ENCODE results near the gene KCNJ13. TPM values are rescaled to one million over a fixed set of nuclear protein-coding genes. Genes with fewer than 3 reads are reported as not detected.
A peak's percentile ranks its signal among the peaks of the same experiment; 100 is the strongest.

KCNJ13 gene
- total and polyA plus RNA-seq, 4 donors, result 1.8 TPM; not detected in 3

- no peak for TF ChIP-seq CTCF (IDR thresholded peaks at IDR 0.05; ENCODE audit: control extremely low read depth, extremely low read depth)
- ATAC-seq (ENCODE audit: insufficient read depth, low FRiP score), result no peak
These were observed 31.4 kb downstream of the KCNJ13 start for GRCh38 chr2:232744963-232745362.

GRCh38 chr2:232741972-232742371, 34.4 kb downstream of the KCNJ13 start:
- Histone ChIP-seq H3K36me3 (ENCODE audit: control insufficient read depth in 4 of 4, insufficient read depth in 4 of 4, low read length in 4 of 4) (peaks cover 0 to 8% (median 4%) of the 10 kb centered on the region in 4 donors), H3K9ac (ENCODE audit: insufficient read depth in 1 of 2, low read length in 2 of 2) (no peak overlapping the region), H3K4me1 (ENCODE audit: control insufficient read depth in 5 of 5, insufficient read depth in 5 of 5, low read length in 5 of 5) (no peaks in the 10 kb centered on the region), H3K27ac (ENCODE audit: low read depth in 1 of 2, low read length in 1 of 2) (no peak overlapping the region), H3K9me3 (ENCODE audit: control insufficient read depth in 4 of 4, insufficient read depth in 3 of 4, low read length in 3 of 4) (no peaks in the 10 kb centered on the region), H3K4me3 (no peak overlapping the region), H3K27me3 (ENCODE audit: control insufficient read depth in 3 of 3, insufficient read depth in 3 of 3, low read length in 2 of 3) (no peaks in the 10 kb centered on the region)
- 84 to 94% methylated on average over 3 of the region's 3 CpGs for WGBS, 2 donors
- no peak for TF ChIP-seq CTCF (IDR thresholded peaks at IDR 0.05; ENCODE audit: control extremely low read depth, extremely low read depth)
- ATAC-seq (ENCODE audit: insufficient read depth, low FRiP score) (no peak), DNase-seq (no peak)

More at GRCh38 chr2:232744963-232745362, 31.4 kb downstream of the KCNJ13 start:
- Histone ChIP-seq H3K9me3 (ENCODE audit: control insufficient read depth in 4 of 4, insufficient read depth in 3 of 4, low read length in 3 of 4) (no peaks in the 10 kb centered on the region), H3K4me3 (no peak overlapping the region), H3K4me1 (ENCODE audit: control insufficient read depth in 5 of 5, insufficient read depth in 5 of 5, low read length in 5 of 5) (no peaks in the 10 kb centered on the region), H3K9ac (ENCODE audit: insufficient read depth in 1 of 2, low read length in 2 of 2) (no peak overlapping the region), H3K36me3 (ENCODE audit: control insufficient read depth in 4 of 4, insufficient read depth in 4 of 4, low read length in 4 of 4) (peaks cover 6 to 18% (median 14%) of the 10 kb centered on the region in 4 donors), H3K27ac (ENCODE audit: low read depth in 1 of 2, low read length in 1 of 2) (no peak overlapping the region), H3K27me3 (ENCODE audit: control insufficient read depth in 3 of 3, insufficient read depth in 3 of 3, low read length in 2 of 3) (no peaks in the 10 kb centered on the region)
- 90 to 95% methylated on average over 1 of the region's 1 CpG for WGBS, 2 donors
- peak in 2 of 3 donors; percentile 11 to 14 for DNase-seq

GRCh38 chr2:232741294-232741693, 35.1 kb downstream of the KCNJ13 start:
- Histone ChIP-seq H3K9me3 (ENCODE audit: control insufficient read depth in 4 of 4, insufficient read depth in 3 of 4, low read length in 3 of 4) (no peaks in the 10 kb centered on the region), H3K27ac (ENCODE audit: low read depth in 1 of 2, low read length in 1 of 2) (peak overlapping the region in 1 of 2 donors; percentile 21), H3K27me3 (ENCODE audit: control insufficient read depth in 3 of 3, insufficient read depth in 3 of 3, low read length in 2 of 3) (no peaks in the 10 kb centered on the region), H3K36me3 (ENCODE audit: control insufficient read depth in 4 of 4, insufficient read depth in 4 of 4, low read length in 4 of 4) (peaks cover 0 to 10% (median 8%) of the 10 kb centered on the region in 4 donors), H3K4me1 (ENCODE audit: control insufficient read depth in 5 of 5, insufficient read depth in 5 of 5, low read length in 5 of 5) (no peaks in the 10 kb centered on the region), H3K4me3 (no peak overlapping the region), H3K9ac (ENCODE audit: insufficient read depth in 1 of 2, low read length in 2 of 2) (no peak overlapping the region)
- DNase-seq (no peak), ATAC-seq (ENCODE audit: insufficient read depth, low FRiP score) (no peak)
- WGBS, 2 donors, result 45 to 77% methylated on average over 4 of the region's 4 CpGs
- TF ChIP-seq CTCF (IDR thresholded peaks at IDR 0.05; ENCODE audit: control extremely low read depth, extremely low read depth), result no peak

- Histone ChIP-seq H3K4me3 (no peak overlapping the region), H3K36me3 (ENCODE audit: control insufficient read depth in 4 of 4, insufficient read depth in 4 of 4, low read length in 4 of 4) (peaks cover 8 to 14% (median 9%) of the 10 kb centered on the region in 4 donors), H3K27me3 (ENCODE audit: control insufficient read depth in 3 of 3, insufficient read depth in 3 of 3, low read length in 2 of 3) (no peaks in the 10 kb centered on the region), H3K4me1 (ENCODE audit: control insufficient read depth in 5 of 5, insufficient read depth in 5 of 5, low read length in 5 of 5) (peaks cover 0 to 7% (median 0%) of the 10 kb centered on the region in 5 donors), H3K9ac (ENCODE audit: insufficient read depth in 1 of 2, low read length in 2 of 2) (no peak overlapping the region), H3K27ac (ENCODE audit: low read depth in 1 of 2, low read length in 1 of 2) (no peak overlapping the region), H3K9me3 (ENCODE audit: control insufficient read depth in 4 of 4, insufficient read depth in 3 of 4, low read length in 3 of 4) (no peaks in the 10 kb centered on the region)
- ATAC-seq (ENCODE audit: insufficient read depth, low FRiP score) (no peak), DNase-seq (peak in 1 of 3 donors; percentile 6)
- no peak for TF ChIP-seq CTCF (IDR thresholded peaks at IDR 0.05; ENCODE audit: control extremely low read depth, extremely low read depth)
- WGBS, 2 donors, result 84 to 91% methylated on average over 2 of the region's 2 CpGs
These were observed 44.9 kb downstream of the KCNJ13 start for GRCh38 chr2:232731470-232731869.
